Ovary (tissue), 3 donors: Measurements from ENCODE around the gene CD74.

ENCODE experiments used
- CTCF ChIP-seq, 3 donors: fragments of 450-650 bp in 2 of 3; fragments of 200-600 bp in 1 of 3; IDR thresholded peaks; one replicate each; pipeline versions ENCODE4 v1.5.1 to v1.8.0; 2016 to 2022; ENCODE audit warnings: antibody characterized with exemption in 3 of 3, mild to moderate bottlenecking in 1 of 3
- POLR2A ChIP-seq: fragments of 450-650 bp; IDR thresholded peaks from one replicate; pipeline ENCODE4 v1.6.1; 2017; ENCODE audit warnings: antibody characterized with exemption, mild to moderate bottlenecking, moderate library complexity
- donor health status: DM: no; HTN: no; CAD: no.

GRCh38 chr5:150363185-150363584 is 49.5 kb downstream of the CD74 start:
- TF ChIP-seq CTCF (IDR thresholded peaks at IDR 0.05) (no peak), POLR2A (no peak)
